ENCODE results near the gene SENP5. TPM values are rescaled to one million over a fixed set of nuclear protein-coding genes. Genes with fewer than 3 reads are reported as not detected.

Gene SENP5
- total RNA-seq, 1 donor from 2014 or later = 36.6 TPM

- no peak for DNase-seq (ENCODE audit: low read depth)
These were observed 15.6 kb downstream of the SENP5 start for GRCh38 chr3:196883361-196883760.

GRCh38 chr3:196886144-196886543, 18.4 kb downstream of the SENP5 start:
- no peak for DNase-seq (ENCODE audit: low read depth)

- DNase-seq (ENCODE audit: low read depth) = no peak
These were observed 22.4 kb downstream of the SENP5 start for GRCh38 chr3:196889844-196890708.

GRCh38 chr3:196894557-196895295, 27.0 kb downstream of the SENP5 start:
- no peak for DNase-seq (ENCODE audit: low read depth)

- no peak for DNase-seq (ENCODE audit: low read depth)
These were observed 28.5 kb downstream of the SENP5 start for GRCh38 chr3:196896229-196896628.

- no peak for DNase-seq (ENCODE audit: low read depth)
These were observed 34.0 kb downstream of the SENP5 start for GRCh38 chr3:196901768-196902167.

GRCh38 chr3:196902296-196902695, 34.6 kb downstream of the SENP5 start:
- DNase-seq (ENCODE audit: low read depth) = no peak

GRCh38 chr3:196903740-196904139, 36.0 kb downstream of the SENP5 start:
- DNase-seq (ENCODE audit: low read depth) = no peak

- DNase-seq (ENCODE audit: low read depth) = no peak
These were observed 47.1 kb downstream of the SENP5 start for GRCh38 chr3:196914866-196915265.

- DNase-seq (ENCODE audit: low read depth) = no peak
These were observed 47.7 kb downstream of the SENP5 start for GRCh38 chr3:196915375-196915774.

- DNase-seq (ENCODE audit: low read depth) = no peak
These were observed 48.5 kb downstream of the SENP5 start for GRCh38 chr3:196916221-196916620.

GRCh38 chr3:196916995-196917394, 49.3 kb downstream of the SENP5 start:
- no peak for DNase-seq (ENCODE audit: low read depth)

GRCh38 chr3:196918968-196919367, 51.2 kb downstream of the SENP5 start:
- DNase-seq (ENCODE audit: low read depth) = no peak

GRCh38 chr3:196920733-196921132, 53.0 kb downstream of the SENP5 start:
- no peak for DNase-seq (ENCODE audit: low read depth)

GRCh38 chr3:196927571-196928453, 60.1 kb downstream of the SENP5 start:
- DNase-seq (ENCODE audit: low read depth) = no peak

GRCh38 chr3:196931157-196931556, 63.4 kb downstream of the SENP5 start:
- DNase-seq (ENCODE audit: low read depth) = no peak

GRCh38 chr3:196931828-196932587, 64.3 kb downstream of the SENP5 start:
- DNase-seq (ENCODE audit: low read depth) = no peak

- DNase-seq (ENCODE audit: low read depth) = no peak
These were observed 64.9 kb downstream of the SENP5 start for GRCh38 chr3:196932600-196932999.

- no peak for DNase-seq (ENCODE audit: low read depth)
These were observed 68.6 kb downstream of the SENP5 start for GRCh38 chr3:196936288-196936687.

- DNase-seq (ENCODE audit: low read depth) = no peak
These were observed 70.4 kb downstream of the SENP5 start for GRCh38 chr3:196938124-196938523.

GRCh38 chr3:196938576-196938975, 70.9 kb downstream of the SENP5 start:
- DNase-seq (ENCODE audit: low read depth) = no peak
